GM21367 (cell line): ENCODE results near the gene IFRD2.
A peak's percentile ranks its signal among the peaks of the same experiment; 100 is the strongest.

Experiments
- ATAC-seq: cut with Tn5 transposase; IDR thresholded peaks from one replicate; pipeline ENCODE4 v1.9.1; 2021; ENCODE audit not compliant: unreplicated experiment

Gene IFRD2

GRCh38 chr3:50302095-50303012 lies 10.1 kb upstream of the IFRD2 start:
- ATAC-seq: no peak

- no peak for ATAC-seq
Measured at GRCh38 chr3:50300681-50301254, 8.5 kb upstream of the IFRD2 start.

GRCh38 chr3:50299929-50300680 lies 7.9 kb upstream of the IFRD2 start:
- ATAC-seq: no peak

GRCh38 chr3:50299638-50299928 lies 7.4 kb upstream of the IFRD2 start:
- ATAC-seq: no peak

GRCh38 chr3:50298836-50299637 lies 6.8 kb upstream of the IFRD2 start, which contains the start of the genes HYAL3 and NAA80:
TSS of gene HYAL3 (minus strand) at chr3:50299405. CDS start at chr3:50295602, 3,803 bp downstream.
TSS of gene NAA80 (minus strand) at chr3:50299405. CDS start at chr3:50297463, 1,942 bp downstream.
- ATAC-seq: peak; percentile 74

GRCh38 chr3:50297896-50298725 lies 5.9 kb upstream of the IFRD2 start:
- ATAC-seq: no peak

- ATAC-seq: no peak
Measured at GRCh38 chr3:50297384-50297775, 5.2 kb upstream of the IFRD2 start.

GRCh38 chr3:50296721-50297383 lies 4.6 kb upstream of the IFRD2 start:
- no peak for ATAC-seq

- ATAC-seq: no peak
Measured at GRCh38 chr3:50295553-50296431, 3.6 kb upstream of the IFRD2 start.

- ATAC-seq: no peak
Measured at GRCh38 chr3:50294492-50295403, 2.5 kb upstream of the IFRD2 start.

- no peak for ATAC-seq
Measured at GRCh38 chr3:50294089-50294488, 1.9 kb upstream of the IFRD2 start.

GRCh38 chr3:50293079-50293801 lies 1.0 kb upstream of the IFRD2 start:
- no peak for ATAC-seq

- no peak for ATAC-seq
Measured at GRCh38 chr3:50290161-50290641, 2.0 kb downstream of the IFRD2 start.

- ATAC-seq: no peak
Measured at GRCh38 chr3:50289130-50289529, 3.1 kb downstream of the IFRD2 start.

- ATAC-seq: no peak
Measured at GRCh38 chr3:50288387-50289007, 3.7 kb downstream of the IFRD2 start.

- no peak for ATAC-seq
Measured at GRCh38 chr3:50287262-50287661, 5.0 kb downstream of the IFRD2 start.
